Measurements from ENCODE around the gene COL20A1.

Gene COL20A1

GRCh38 chr20:63278661-63279060 is 14.3 kb upstream of the COL20A1 start:
- no peak for DNase-seq

- no peak for DNase-seq
Measured at GRCh38 chr20:63279931-63280330, 13.1 kb upstream of the COL20A1 start.

- DNase-seq: no peak
Measured at GRCh38 chr20:63280371-63280770, 12.6 kb upstream of the COL20A1 start.

GRCh38 chr20:63280929-63281545 is 11.9 kb upstream of the COL20A1 start:
- no peak for DNase-seq

- no peak for DNase-seq
Measured at GRCh38 chr20:63281742-63282665, 11.0 kb upstream of the COL20A1 start.

GRCh38 chr20:63282946-63283345 is 10.0 kb upstream of the COL20A1 start:
- DNase-seq: no peak

GRCh38 chr20:63283397-63284082 is 9.4 kb upstream of the COL20A1 start:
- no peak for DNase-seq

- peak; percentile 33 for DNase-seq
Measured at GRCh38 chr20:63284083-63284440, 8.9 kb upstream of the COL20A1 start.

GRCh38 chr20:63284544-63284949 is 8.4 kb upstream of the COL20A1 start:
- DNase-seq: peak; percentile 15

GRCh38 chr20:63284981-63285524 is 7.9 kb upstream of the COL20A1 start:
- no peak for DNase-seq

- no peak for DNase-seq
Measured at GRCh38 chr20:63285636-63286615, 7.1 kb upstream of the COL20A1 start.

GRCh38 chr20:63286781-63287696 is 5.9 kb upstream of the COL20A1 start:
- no peak for DNase-seq

GRCh38 chr20:63287697-63288580 is 5.0 kb upstream of the COL20A1 start:
- DNase-seq: no peak

- no peak for DNase-seq
Measured at GRCh38 chr20:63288581-63289251, 4.3 kb upstream of the COL20A1 start.

GRCh38 chr20:63289311-63290135 is 3.5 kb upstream of the COL20A1 start:
- no peak for DNase-seq

GRCh38 chr20:63290136-63290676 is 2.8 kb upstream of the COL20A1 start:
- no peak for DNase-seq

GRCh38 chr20:63290677-63291472 is 2.1 kb upstream of the COL20A1 start:
- peak; percentile 66 for DNase-seq

Measured in activated CD4-positive, alpha-beta T cell treated with anti-CD3 and anti-CD28 coated beads, Interleukin-10, Interleukin-2, amounts not matched to agents 100 ng/mL and 50 ng/mL, durations not matched to agents 16 hours and 8 hours (primary cell).